HG02970 (cell line): Measurements from ENCODE around the gene PRKCH.

ENCODE experiments used
- ATAC-seq: cut with Tn5 transposase; IDR thresholded peaks from one replicate; pipeline ENCODE4 v1.9.1; 2021; ENCODE audit warnings: mild to moderate bottlenecking, moderate library complexity, moderate number of reproducible peaks; ENCODE audit not compliant: unreplicated experiment, low FRiP score

Gene PRKCH

DNA sequence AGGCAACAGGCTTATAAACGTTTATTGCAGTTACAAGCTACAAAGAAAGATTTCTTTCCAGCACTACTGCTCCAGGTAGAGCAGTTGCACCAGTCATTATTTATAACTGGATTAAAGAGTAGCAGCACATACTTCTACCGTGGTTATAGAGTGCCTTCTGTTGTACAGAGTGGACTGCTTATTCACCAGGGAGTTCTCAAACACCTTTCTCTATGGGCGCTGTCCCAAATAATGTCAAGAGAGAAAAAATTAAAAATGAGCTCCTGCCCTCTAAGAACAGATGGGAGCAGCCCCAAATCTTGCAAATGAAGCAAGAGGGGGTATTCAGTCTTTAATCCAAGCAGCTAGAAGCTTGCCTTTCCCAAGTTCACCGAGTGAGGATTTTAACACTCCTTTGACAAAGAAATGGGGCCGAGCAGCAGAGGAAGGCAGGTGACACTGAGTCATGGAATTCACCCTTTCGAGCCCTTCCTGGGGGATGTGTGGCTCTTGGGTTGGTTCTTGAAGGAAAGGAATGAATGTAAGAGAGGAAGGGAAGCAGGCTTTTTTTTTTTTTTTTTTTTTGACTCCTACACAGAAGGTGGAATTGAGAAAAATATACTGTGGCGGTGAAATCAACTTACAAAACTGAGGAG, 181.2 kb downstream of the PRKCH start:
- peak; percentile 4 for ATAC-seq

- peak; percentile 74 for ATAC-seq
Observed at GRCh38 chr14:61503167-61503801, 181.9 kb downstream of the PRKCH start.

GRCh38 chr14:61504901-61505300, 183.5 kb downstream of the PRKCH start:
- no peak for ATAC-seq

DNA sequence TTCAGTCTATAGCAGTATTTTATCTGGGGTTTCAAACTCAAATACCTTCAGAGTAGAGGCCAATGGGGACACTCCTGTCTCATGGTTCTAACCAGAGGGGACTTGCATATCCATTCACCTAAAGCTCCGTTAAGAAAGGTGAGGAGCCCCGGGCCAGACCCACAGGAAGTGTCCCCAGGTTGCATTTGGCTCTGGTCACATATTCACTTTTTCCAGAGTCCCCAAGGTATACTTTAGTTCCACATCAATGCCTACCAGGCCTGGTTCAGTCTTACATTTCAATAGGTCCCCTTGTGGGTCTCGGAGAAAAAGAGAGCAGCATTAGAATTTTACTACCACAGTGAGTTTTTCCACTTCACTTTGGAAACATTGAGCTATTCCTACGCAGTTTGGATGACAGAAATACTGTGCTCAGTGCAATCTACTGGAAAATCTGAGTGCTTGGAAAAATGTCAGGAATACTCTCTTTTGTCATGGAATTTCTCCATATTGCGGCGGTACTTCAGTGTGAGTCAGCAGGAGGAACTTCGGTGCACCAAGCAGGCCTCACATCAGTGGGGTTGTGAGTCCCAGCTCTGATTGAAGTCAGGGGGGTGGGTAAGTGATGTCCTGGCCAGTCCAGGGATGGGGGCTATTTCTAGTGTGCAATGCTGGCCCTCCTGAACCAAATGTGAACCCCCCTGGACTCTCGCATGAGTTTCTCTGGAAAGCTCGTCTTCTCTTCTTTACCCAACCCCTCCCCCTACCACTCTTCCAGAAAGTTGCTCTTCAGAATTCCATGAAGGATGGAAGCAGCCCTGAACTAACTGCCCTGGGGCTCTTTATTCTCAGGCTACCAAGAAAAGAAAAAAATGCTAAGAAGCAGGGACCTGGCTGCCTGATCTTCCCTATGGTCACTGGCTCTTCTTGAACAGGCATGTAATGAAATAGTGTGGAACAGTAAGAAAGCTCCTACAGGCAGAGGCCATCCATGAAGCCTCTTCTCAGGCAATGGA, 184.7 kb downstream of the PRKCH start:
- no peak for ATAC-seq

DNA sequence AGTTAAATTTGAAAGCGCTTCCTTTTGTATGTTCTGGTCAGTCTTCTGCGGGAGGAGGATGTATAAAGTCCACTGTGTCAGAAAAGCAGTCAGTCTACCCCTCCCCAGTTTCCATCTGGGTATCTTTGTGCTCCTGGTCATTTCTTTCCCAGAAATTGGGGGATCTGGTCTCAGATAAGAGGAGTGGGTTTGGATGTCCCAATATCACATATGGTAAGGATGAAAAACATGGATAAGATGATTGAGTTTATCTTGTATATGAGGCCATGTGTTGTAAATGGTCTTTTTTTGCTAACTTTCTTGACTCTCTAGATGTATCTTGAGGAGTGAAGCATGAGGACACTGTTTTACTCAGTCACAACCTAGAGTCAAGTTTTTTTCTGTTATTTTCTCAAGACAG, 187.1 kb downstream of the PRKCH start:
- ATAC-seq, result no peak

GRCh38 chr14:61510736-61511557, 189.6 kb downstream of the PRKCH start:
- ATAC-seq, result no peak

- ATAC-seq, result no peak
Observed at GRCh38 chr14:61511558-61511948, 190.2 kb downstream of the PRKCH start.

DNA sequence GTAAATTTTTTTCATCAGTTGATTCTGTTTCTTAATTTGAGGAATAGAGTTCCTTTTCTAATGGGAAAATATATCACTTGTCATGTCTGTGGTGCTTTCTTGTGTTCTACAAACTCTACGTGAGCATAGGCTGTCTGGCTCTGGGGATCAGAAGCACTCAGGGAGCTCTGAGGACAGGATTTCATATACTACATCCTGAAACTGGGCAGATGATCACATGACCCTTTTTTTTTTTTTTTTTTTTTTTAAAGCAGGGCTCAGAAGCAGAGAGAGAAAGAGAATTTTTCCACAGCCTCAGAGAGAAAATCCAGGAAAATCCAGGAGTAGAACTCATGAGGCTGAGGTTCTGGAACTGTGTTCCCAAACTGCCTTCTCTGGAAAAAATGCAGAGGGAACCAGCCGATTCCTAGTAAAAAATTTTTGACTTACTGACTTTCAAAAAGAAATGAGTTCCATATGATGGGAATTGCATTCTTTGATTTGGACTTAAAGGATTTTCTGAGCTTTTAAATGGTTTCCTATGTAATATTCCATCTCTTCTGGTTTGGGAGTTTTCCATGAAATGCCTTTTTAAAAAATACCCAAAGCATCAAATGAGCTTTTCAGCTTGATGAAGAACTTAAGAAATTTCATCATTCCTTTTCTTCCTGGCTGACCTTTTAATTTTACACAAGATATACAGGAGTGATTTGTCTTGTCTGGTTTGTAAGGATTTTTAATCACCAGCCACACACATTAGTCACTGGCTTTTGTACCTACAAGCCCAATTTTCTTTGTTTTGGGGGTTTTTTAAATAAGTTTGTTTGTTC, 190.9 kb downstream of the PRKCH start:
- no peak for ATAC-seq

- ATAC-seq, result no peak
Observed at GRCh38 chr14:61513986-61514830, 192.8 kb downstream of the PRKCH start.

GRCh38 chr14:61514927-61515326, 193.5 kb downstream of the PRKCH start:
- no peak for ATAC-seq

GRCh38 chr14:61515436-61516117, 194.2 kb downstream of the PRKCH start:
- ATAC-seq, result no peak

GRCh38 chr14:61516118-61516743, 194.9 kb downstream of the PRKCH start:
- ATAC-seq, result no peak

DNA sequence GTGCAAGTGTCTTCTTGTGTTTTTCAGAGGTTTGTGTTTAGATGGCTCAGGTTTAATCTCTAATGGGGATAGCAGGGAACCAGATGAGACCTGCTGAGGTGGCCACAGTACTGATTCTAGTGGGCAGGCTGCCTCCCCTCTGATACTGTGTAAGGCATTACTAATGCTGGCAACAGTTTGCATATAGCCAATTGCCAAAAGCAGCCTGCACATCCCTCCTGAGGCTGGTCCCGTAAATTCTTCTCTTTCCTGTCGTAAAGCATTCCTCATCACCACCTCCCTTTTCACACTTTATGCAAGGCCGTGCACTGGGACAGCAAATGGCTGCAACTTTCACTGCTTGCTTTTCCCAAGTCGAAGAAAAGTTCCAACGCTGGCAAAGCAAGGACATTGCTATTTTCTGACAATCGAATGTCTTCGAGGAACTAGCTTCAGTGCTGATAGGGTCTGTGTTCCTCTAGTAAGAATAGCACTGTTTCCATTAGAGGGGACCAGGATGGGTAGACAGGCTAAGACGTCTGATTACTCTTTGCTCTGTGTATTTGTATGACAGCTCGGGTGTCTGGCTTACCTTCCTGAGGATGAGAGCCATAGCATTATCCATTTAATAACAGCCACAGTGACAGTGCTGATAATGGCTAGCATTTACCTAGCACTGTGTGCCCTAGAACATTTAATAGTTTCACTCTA, 195.7 kb downstream of the PRKCH start:
- ATAC-seq, result no peak

DNA sequence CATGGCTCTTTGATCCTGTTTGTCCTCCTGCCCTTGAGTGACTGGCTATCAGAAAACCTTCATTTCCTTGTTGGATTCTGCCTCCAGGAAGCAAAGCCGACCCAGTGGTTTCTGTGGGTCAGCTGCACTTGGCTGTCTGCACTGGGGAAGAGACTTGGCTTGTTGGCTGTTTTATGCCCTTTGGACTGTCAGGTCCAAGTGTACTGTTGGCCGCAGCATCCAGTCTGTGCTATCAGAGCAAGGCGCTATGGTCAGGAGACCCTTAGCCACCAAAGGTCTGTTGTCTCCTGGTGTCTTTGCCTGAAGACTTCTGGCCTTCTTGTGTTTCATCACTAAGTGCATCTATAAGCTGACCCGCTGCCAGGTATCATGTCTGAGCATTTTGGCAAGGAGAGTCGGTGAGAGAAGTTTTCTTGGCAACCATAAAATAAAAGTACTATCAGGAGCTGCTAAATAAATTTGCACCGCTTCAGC, 196.6 kb downstream of the PRKCH start:
- ATAC-seq, result no peak

DNA sequence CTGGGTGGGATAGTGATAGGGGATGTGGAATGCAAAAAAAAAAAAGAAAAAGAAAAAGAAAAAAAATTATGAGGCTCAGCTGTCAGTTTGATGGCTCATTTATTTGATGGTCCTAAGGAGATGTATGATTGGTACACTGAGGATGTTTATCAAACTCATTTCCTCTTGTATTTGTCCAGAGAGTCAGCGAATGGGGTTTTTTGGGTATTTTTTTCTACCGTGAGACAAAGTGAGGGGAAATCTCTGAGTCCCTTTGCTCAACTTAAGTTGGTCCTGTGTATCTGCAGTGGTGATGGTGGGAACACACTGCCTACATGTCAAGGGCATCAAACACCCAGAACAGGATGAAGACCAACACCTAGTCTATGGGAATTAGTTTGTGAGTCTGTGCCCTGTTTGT, 197.0 kb downstream of the PRKCH start:
- ATAC-seq, result no peak

- ATAC-seq, result no peak
Observed at GRCh38 chr14:61519106-61519505, 197.7 kb downstream of the PRKCH start.

DNA sequence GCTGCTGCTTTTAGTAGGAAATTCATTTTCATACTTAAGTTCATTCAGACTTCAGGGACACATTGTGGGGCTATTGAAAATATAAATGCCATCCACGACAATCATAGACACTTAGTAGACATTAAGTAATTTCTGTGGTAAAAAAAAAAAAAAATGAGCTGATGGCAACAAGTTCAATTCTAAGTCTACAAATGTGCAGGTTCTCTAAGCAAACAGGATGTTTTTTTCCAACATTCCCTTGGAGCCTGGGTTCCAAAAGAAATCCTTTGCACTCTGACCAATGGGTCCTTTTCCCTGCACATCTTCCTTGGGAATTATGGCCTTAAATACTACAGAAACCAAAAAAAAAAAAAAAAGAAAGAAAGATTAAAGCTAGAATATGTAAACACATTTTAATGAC, 198.4 kb downstream of the PRKCH start:
- ATAC-seq, result no peak
